DOHH2 (cell line): ENCODE results near the gene OR3A3.
"Not testable (repeated sequence)": the region's sequence is repeated elsewhere in the genome, so short reads cannot be mapped to it uniquely, and the experiment has no call there.

Experiments used
- H3F3A ChIP-seq: fragments of 200-600 bp; sonication (generic), shearing (Covaris generic); 2 replicates; pipeline ENCODE4 v1.6.0; 2016; ENCODE audit warnings: antibody characterized with exemption, mild to moderate bottlenecking; ENCODE audit not compliant: control insufficient read depth, insufficient read depth
- H3K27ac ChIP-seq: fragments of 200-600 bp; sonication (generic); 2 replicates; pipeline ENCODE4 v1.5.1; 2014; ENCODE audit warnings: low read depth, mild to moderate bottlenecking, low read length, moderate library complexity
- H3K27me3 ChIP-seq: fragments of 200-600 bp; sonication (generic); 2 replicates; pipeline ENCODE4 v1.6.1; 2014; ENCODE audit warnings: mild to moderate bottlenecking, low read length, mixed read lengths; ENCODE audit not compliant: control insufficient read depth
- H3K36me3 ChIP-seq: fragments of 200-600 bp; sonication (generic); 2 replicates; pipeline ENCODE4 v1.6.1; 2014; ENCODE audit warnings: mild to moderate bottlenecking, low read length, moderate library complexity, mixed read lengths; ENCODE audit not compliant: control insufficient read depth
- H3K4me1 ChIP-seq: fragments of 200-600 bp; sonication (generic); 2 replicates; pipeline ENCODE4 v1.6.1; 2014; ENCODE audit warnings: mild to moderate bottlenecking, low read length, mixed read lengths; ENCODE audit not compliant: control insufficient read depth
- H3K4me2 ChIP-seq: fragments of 200-600 bp; sonication (generic); 2 replicates; pipeline ENCODE4 v1.6.0; 2014; ENCODE audit warnings: mild to moderate bottlenecking, low read length, moderate library complexity
- H3K4me3 ChIP-seq: fragments of 200-600 bp; sonication (generic); 2 replicates; pipeline ENCODE4 v1.5.1; 2014; ENCODE audit warnings: mild to moderate bottlenecking, low read length, mixed read lengths
- H3K79me2 ChIP-seq: fragments of 200-600 bp; sonication (generic); 2 replicates; pipeline ENCODE4 v1.6.1; 2014; ENCODE audit warnings: mild to moderate bottlenecking, low read length, mixed read lengths; ENCODE audit not compliant: control insufficient read depth
- H3K9me2 ChIP-seq: fragments of 200-600 bp; sonication (generic); replicated peaks from 2 replicates; pipeline ENCODE4 v1.6.1; 2014; ENCODE audit warnings: mild to moderate bottlenecking, low read length, mixed read lengths; ENCODE audit not compliant: control insufficient read depth
- H3K9me3 ChIP-seq: fragments of 200-600 bp; sonication (generic); 2 replicates; pipeline ENCODE4 v1.6.1; 2014; ENCODE audit warnings: antibody characterized with exemption, low read length, mixed read lengths; ENCODE audit not compliant: control insufficient read depth, insufficient read depth
- H4K20me1 ChIP-seq: fragments of 200-600 bp; sonication (generic); 2 replicates; pipeline ENCODE4 v1.6.0; 2014; ENCODE audit warnings: low read depth, mild to moderate bottlenecking, antibody characterized with exemption, low read length, moderate library complexity; ENCODE audit not compliant: control insufficient read depth, insufficient read depth
- CTCF ChIP-seq: fragments of 200-600 bp; sonication (generic); IDR thresholded peaks from one replicate; pipeline ENCODE4 v1.5.1; 2014; ENCODE audit warnings: antibody characterized with exemption, mild to moderate bottlenecking, low read depth, low read length; ENCODE audit not compliant: poor library complexity, severe bottlenecking
- EZH2phosphoT487 ChIP-seq: fragments of 200-600 bp; sonication (generic); IDR thresholded peaks from 2 replicates; pipeline ENCODE4 v1.6.1; 2017; ENCODE audit warnings: borderline replicate concordance, mild to moderate bottlenecking, antibody characterized with exemption, low read length, moderate library complexity, mixed read lengths

OR3A3 gene

GRCh38 chr17:3448059-3448665, 37.0 kb downstream of the OR3A3 start:
- Histone ChIP-seq H3K9me3 (no peaks in the 10 kb centered on the region), H3K4me2 (no peak overlapping the region), H3K27me3 (no peaks in the 10 kb centered on the region), H3K9me2 (no peaks in the 10 kb centered on the region), H3K4me3 (no peak overlapping the region), H3F3A (no peaks in the 10 kb centered on the region), H3K36me3 (no peaks in the 10 kb centered on the region), H4K20me1 (no peaks in the 10 kb centered on the region), H3K27ac (no peak overlapping the region), H3K79me2 (no peaks in the 10 kb centered on the region), H3K4me1 (peaks cover 6% of the 10 kb centered on the region)
- TF ChIP-seq EZH2phosphoT487 (no peak), CTCF (peak; percentile 20)

- H3K27ac ChIP-seq, H3K79me2 ChIP-seq, H3K4me1 ChIP-seq, H4K20me1 ChIP-seq, H3F3A ChIP-seq, H3K9me2 ChIP-seq, H3K36me3 ChIP-seq, H3K9me3 ChIP-seq, H3K4me2 ChIP-seq, H3K4me3 ChIP-seq: not testable (repeated sequence)
- peaks cover 10% of the 10 kb centered on the region for H3K27me3 ChIP-seq
These were observed 55.2 kb downstream of the OR3A3 start for GRCh38 chr17:3466355-3466754.

GRCh38 chr17:3469529-3469928, 58.4 kb downstream of the OR3A3 start:
- Histone ChIP-seq H3K9me3 (no peaks in the 10 kb centered on the region), H3K27me3 (peaks cover 10% of the 10 kb centered on the region), H3K4me3 (no peak overlapping the region), H3F3A (no peaks in the 10 kb centered on the region), H3K4me1 (no peaks in the 10 kb centered on the region), H3K79me2 (no peaks in the 10 kb centered on the region), H4K20me1 (no peaks in the 10 kb centered on the region), H3K4me2 (no peak overlapping the region), H3K27ac (no peak overlapping the region), H3K36me3 (no peaks in the 10 kb centered on the region), H3K9me2 (no peaks in the 10 kb centered on the region)
- TF ChIP-seq EZH2phosphoT487 (no peak), CTCF (no peak)

GRCh38 chr17:3471599-3471998, 60.4 kb downstream of the OR3A3 start, which contains the start of gene SPATA22:
SPATA22 (minus strand) TSS chr17:3471819; CDS start chr17:3469325, 2,494 bp downstream.
- no peaks in the 10 kb centered on the region for H3K79me2 ChIP-seq
- H3K4me3 ChIP-seq, result no peak within 1 kb of the TSS
- no peaks in the 10 kb centered on the region for H3K9me2 ChIP-seq
- no peaks in the 10 kb centered on the region for H3K9me3 ChIP-seq
- no peak within 1 kb of the TSS for H3K27ac ChIP-seq
- H3K4me1 ChIP-seq, result no peaks in the 10 kb centered on the region
- H3F3A ChIP-seq, result no peaks in the 10 kb centered on the region
- H3K4me2 ChIP-seq, result no peak within 1 kb of the TSS
- peaks cover 14% of the 10 kb centered on the region for H3K27me3 ChIP-seq
- H4K20me1 ChIP-seq, result no peaks in the 10 kb centered on the region
- TF ChIP-seq EZH2phosphoT487 (no peak), CTCF (no peak)
- no peaks in the 10 kb centered on the region for H3K36me3 ChIP-seq
